HG02840 (cell line): ENCODE measurements around the gene IQSEC2.

ENCODE experiments used
- ATAC-seq: cut with Tn5 transposase; IDR thresholded peaks from one replicate; pipeline ENCODE4 v1.9.1; 2021; ENCODE audit warnings: mild to moderate bottlenecking, moderate library complexity, moderate number of reproducible peaks; ENCODE audit not compliant: unreplicated experiment, low FRiP score

The IQSEC2 gene

GRCh38 chrX:53272808-53273337 lies 8.5 kb downstream of the IQSEC2 start:
- ATAC-seq: no peak

- no peak for ATAC-seq
Measured at GRCh38 chrX:53269536-53270107, 11.8 kb downstream of the IQSEC2 start.

GRCh38 chrX:53268173-53268572 lies 13.2 kb downstream of the IQSEC2 start:
- ATAC-seq: no peak

- no peak for ATAC-seq
Measured at GRCh38 chrX:53266914-53267313, 14.5 kb downstream of the IQSEC2 start.

- no peak for ATAC-seq
Measured at GRCh38 chrX:53265771-53266574, 15.4 kb downstream of the IQSEC2 start.

GRCh38 chrX:53263597-53264094 lies 17.7 kb downstream of the IQSEC2 start:
- ATAC-seq: no peak

- no peak for ATAC-seq
Measured at GRCh38 chrX:53262918-53263394, 18.4 kb downstream of the IQSEC2 start.

GRCh38 chrX:53262189-53262917 lies 19.0 kb downstream of the IQSEC2 start:
- ATAC-seq: no peak

GRCh38 chrX:53261355-53261972 lies 19.9 kb downstream of the IQSEC2 start:
- ATAC-seq: no peak

- ATAC-seq: no peak
Measured at GRCh38 chrX:53260836-53261235, 20.5 kb downstream of the IQSEC2 start.

GRCh38 chrX:53257670-53258423 lies 23.5 kb downstream of the IQSEC2 start:
- no peak for ATAC-seq

GRCh38 chrX:53257166-53257565 lies 24.2 kb downstream of the IQSEC2 start:
- no peak for ATAC-seq

GRCh38 chrX:53256446-53257041 lies 24.8 kb downstream of the IQSEC2 start:
- ATAC-seq: no peak

- no peak for ATAC-seq
Measured at GRCh38 chrX:53255738-53256191, 25.6 kb downstream of the IQSEC2 start.

GRCh38 chrX:53254570-53255461 lies 26.6 kb downstream of the IQSEC2 start:
- ATAC-seq: no peak

- no peak for ATAC-seq
Measured at GRCh38 chrX:53253293-53254020, 27.9 kb downstream of the IQSEC2 start.

- ATAC-seq: no peak
Measured at GRCh38 chrX:53251307-53251706, 30.1 kb downstream of the IQSEC2 start.

GRCh38 chrX:53250556-53250955 lies 30.8 kb downstream of the IQSEC2 start:
- no peak for ATAC-seq
